Tibial artery (tissue), 4 donors: ENCODE data around the gene GGACT.

Source experiments
- DNase-seq, 2 donors: peaks; one replicate each; pipeline ENCODE4 v3.0.0-alpha.2; 2019
- H3K27ac ChIP-seq, 2 donors: fragments of 200-600 bp; sonication (generic) in 1 of 2; 1 replicate in 1 of 2; 2 replicates in 1 of 2; pipeline ENCODE4 v1.5.1; 2018 to 2019; ENCODE audit warnings: mild to moderate bottlenecking in 1 of 2
- H3K27me3 ChIP-seq, 2 donors: fragments of 200-600 bp; sonication (generic) in 1 of 2; one replicate each; pipeline versions ENCODE4 v1.5.1 to v1.6.0; 2016 to 2019
- H3K36me3 ChIP-seq, 3 donors: fragments of 200-600 bp; sonication (generic) in 2 of 3; one replicate each; pipeline ENCODE4 v1.5.1; 2016 to 2019; ENCODE audit warnings: mild to moderate bottlenecking in 2 of 3
- H3K4me1 ChIP-seq, 4 donors: fragments of 200-600 bp; sonication (generic) in 2 of 4; 1 replicate in 3 of 4; 2 replicates in 1 of 4; pipeline ENCODE4 v1.5.1; 2016 to 2019
- H3K4me3 ChIP-seq, 2 donors: fragments of 200-600 bp; sonication (generic) in 1 of 2; 1 replicate in 1 of 2; 2 replicates in 1 of 2; pipeline ENCODE4 v1.5.1; 2018 to 2019; ENCODE audit warnings: mild to moderate bottlenecking in 2 of 2
- H3K9me3 ChIP-seq, 3 donors: fragments of 200-600 bp; sonication (generic) in 1 of 3; one replicate each; pipeline ENCODE4 v1.5.1; 2016 to 2019
- CTCF ChIP-seq, 2 experiments: fragments of 200-600 bp in 1 of 2; fragments of 450-650 bp in 1 of 2; IDR thresholded peaks; one replicate each; pipeline ENCODE4 v1.5.1; 2017 to 2019; ENCODE audit warnings: antibody characterized with exemption in 2 of 2, mild to moderate bottlenecking in 1 of 2, moderate library complexity in 1 of 2
- intact Hi-C: fragments of 100-400 bp; cut with DNase I; formaldehyde crosslinking; loops from one replicate; pipeline ENCODE4 v1.15.0; 2023; ENCODE audit warnings: low total_unique reads

The GGACT gene

GRCh38 chr13:100573121-100573520 lies 15.5 kb downstream of the GGACT start:
- intact Hi-C loops, result no loop called here
- no peak overlapping the region for H3K4me3 ChIP-seq
- no peak overlapping the region for H3K27ac ChIP-seq
- peak; percentile 42 to 50 for TF ChIP-seq CTCF (IDR thresholded peaks at IDR 0.05)
- no peaks in the 10 kb centered on the region for H3K4me1 ChIP-seq
- peak; percentile 61 to 72 for DNase-seq
- no peaks in the 10 kb centered on the region for H3K9me3 ChIP-seq
- H3K36me3 ChIP-seq, result no peaks in the 10 kb centered on the region
- no peaks in the 10 kb centered on the region for H3K27me3 ChIP-seq

- Histone ChIP-seq H3K27ac (no peak overlapping the region), H3K36me3 (no peaks in the 10 kb centered on the region), H3K27me3 (no peaks in the 10 kb centered on the region), H3K4me1 (no peaks in the 10 kb centered on the region), H3K4me3 (no peak overlapping the region), H3K9me3 (no peaks in the 10 kb centered on the region)
- intact Hi-C loops, result no loop called here
- no peak for TF ChIP-seq CTCF (IDR thresholded peaks at IDR 0.05)
- DNase-seq, result no peak
Observed at GRCh38 chr13:100566543-100566942, 22.0 kb downstream of the GGACT start.

GRCh38 chr13:100565286-100565685 lies 23.3 kb downstream of the GGACT start:
- Histone ChIP-seq H3K9me3 (no peaks in the 10 kb centered on the region), H3K27ac (no peak overlapping the region), H3K27me3 (no peaks in the 10 kb centered on the region), H3K4me1 (no peaks in the 10 kb centered on the region), H3K36me3 (no peaks in the 10 kb centered on the region), H3K4me3 (no peak overlapping the region)
- no peak for DNase-seq
- intact Hi-C loops, result no loop called here
- TF ChIP-seq CTCF (IDR thresholded peaks at IDR 0.05), result no peak

GRCh38 chr13:100564444-100565223 lies 24.0 kb downstream of the GGACT start:
- H3K27ac ChIP-seq, result no peak overlapping the region
- intact Hi-C loops, result no loop called here
- H3K36me3 ChIP-seq, result no peaks in the 10 kb centered on the region
- no peak for TF ChIP-seq CTCF (IDR thresholded peaks at IDR 0.05)
- H3K9me3 ChIP-seq, result no peaks in the 10 kb centered on the region
- DNase-seq, result no peak
- H3K4me1 ChIP-seq, result no peaks in the 10 kb centered on the region
- H3K4me3 ChIP-seq, result no peak overlapping the region
- no peaks in the 10 kb centered on the region for H3K27me3 ChIP-seq

GRCh38 chr13:100563779-100564178 lies 24.8 kb downstream of the GGACT start:
- intact Hi-C loops, result no loop called here
- no peaks in the 10 kb centered on the region for H3K9me3 ChIP-seq
- no peak overlapping the region for H3K27ac ChIP-seq
- DNase-seq, result no peak
- H3K27me3 ChIP-seq, result no peaks in the 10 kb centered on the region
- no peaks in the 10 kb centered on the region for H3K4me1 ChIP-seq
- no peaks in the 10 kb centered on the region for H3K36me3 ChIP-seq
- no peak overlapping the region for H3K4me3 ChIP-seq
- no peak for TF ChIP-seq CTCF (IDR thresholded peaks at IDR 0.05)
